Measurements from ENCODE around the gene GRAMD2A.

DNA sequence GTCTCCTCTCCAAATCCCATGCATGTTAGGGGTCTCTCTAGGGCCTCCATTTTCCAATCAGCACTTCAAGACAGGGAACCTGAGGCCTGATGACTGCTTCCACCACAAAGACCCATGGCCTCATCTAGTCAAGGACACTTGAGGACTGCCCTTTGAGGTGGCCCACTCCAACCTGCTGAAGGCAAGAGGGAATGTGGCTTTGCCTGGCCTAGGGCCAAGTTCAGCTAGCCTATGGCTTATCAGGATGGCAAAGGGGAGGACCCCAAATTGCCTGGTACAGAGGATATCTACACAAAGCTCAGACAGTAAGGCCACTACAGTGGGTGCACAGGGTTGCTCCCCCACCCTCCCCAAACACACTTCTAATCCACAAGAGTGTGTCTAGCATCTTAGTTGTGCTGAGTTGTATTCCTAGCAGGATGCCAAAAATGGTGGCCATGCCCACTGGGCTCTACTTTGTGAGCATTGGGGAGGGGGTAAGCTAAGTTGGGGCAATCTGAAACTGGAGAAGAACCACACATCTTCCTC lies 10.0 kb upstream of the GRAMD2A start:
- TF ChIP-seq CTCF (IDR thresholded peaks at IDR 0.05) = no peak
- no peak for TF ChIP-seq ZFX (IDR thresholded peaks at IDR 0.05; ENCODE audit: borderline replicate concordance)

Measured in 22Rv1 (cell line).